WTC11 (cell line): ENCODE measurements around the gene AGAP1. TPM values are rescaled to one million over a fixed set of nuclear protein-coding genes. Genes with fewer than 3 reads are reported as not detected.

Source experiments
- ATAC-seq: fragments of 200-7000 bp; cut with Tn5 transposase; 2 replicates; pipeline ENCODE4 v1.10.0; 2021; ENCODE audit warnings: mild to moderate bottlenecking, moderate library complexity
- CTCF ChIA-PET: fragments of 300-600 bp; sonication (Branson Sonifier 250); formaldehyde crosslinking; loops from one replicate; lab custom pipeline; 2021; ENCODE audit warnings: antibody characterized with exemption; lab: Charles Lee
- POLR2A ChIA-PET: fragments of 350-600 bp; sonication (Branson Sonifier 250); formaldehyde crosslinking; loops from one replicate; lab custom pipeline; 2021; ENCODE audit warnings: antibody characterized with exemption; lab: Charles Lee
- DNase-seq: peaks from one replicate; pipeline ENCODE4 v3.0.0; 2021; ENCODE audit warnings: low spot score
- H3K27ac Mint-ChIP-seq: 2 replicates; pipeline ENCODE4 v1.8.0; 2021; ENCODE audit warnings: mixed read lengths
- H3K27me3 Mint-ChIP-seq: 2 replicates; pipeline ENCODE4 v1.8.0; 2021; ENCODE audit warnings: low read depth, mild to moderate bottlenecking, moderate library complexity, mixed read lengths
- H3K36me3 Mint-ChIP-seq: 2 replicates; pipeline ENCODE4 v1.8.0; 2021; ENCODE audit warnings: mixed read lengths
- H3K4me1 Mint-ChIP-seq: 2 replicates; pipeline ENCODE4 v1.8.0; 2022; ENCODE audit warnings: mixed read lengths
- H3K4me3 Mint-ChIP-seq: 2 replicates; pipeline ENCODE4 v1.8.0; 2021; ENCODE audit warnings: mild to moderate bottlenecking, moderate library complexity, mixed read lengths
- H3K9me3 Mint-ChIP-seq: 2 replicates; pipeline ENCODE4 v1.8.0; 2021; ENCODE audit warnings: mixed read lengths
- CREM ChIP-seq: sonication (generic); formaldehyde crosslinking; IDR thresholded peaks from 2 replicates; pipeline ENCODE4 v1.8.1; 2022; ENCODE audit warnings: mild to moderate bottlenecking, missing genetic modification reagents, moderate library complexity
- ELF4 ChIP-seq: sonication (generic); formaldehyde crosslinking; IDR thresholded peaks from 2 replicates; pipeline ENCODE4 v1.8.1; 2022; ENCODE audit warnings: low read depth, mild to moderate bottlenecking, moderate library complexity, missing genetic modification reagents
- ESRRA ChIP-seq: sonication (generic); formaldehyde crosslinking; IDR thresholded peaks from 2 replicates; pipeline ENCODE4 v1.8.1; 2022; ENCODE audit warnings: mild to moderate bottlenecking, missing genetic modification reagents, borderline replicate concordance
- FOXP1 ChIP-seq: sonication (generic); formaldehyde crosslinking; IDR thresholded peaks from 2 replicates; pipeline ENCODE4 v1.8.0; 2022; ENCODE audit warnings: missing genetic modification reagents, mild to moderate bottlenecking, moderate library complexity, borderline replicate concordance
- GRHL2 ChIP-seq: fragments of 250-450 bp; sonication (Bioruptor Pico); IDR thresholded peaks from 2 replicates; pipeline ENCODE4 v1.8.0; 2022; ENCODE audit warnings: mild to moderate bottlenecking, moderate library complexity; ENCODE audit not compliant: insufficient replicate concordance, severe bottlenecking
- NFYB ChIP-seq: sonication (generic); formaldehyde crosslinking; conservative IDR thresholded peaks from 2 replicates; pipeline ENCODE4 v1.8.0; 2022; ENCODE audit warnings: low read depth, missing genetic modification reagents
- NR1H2 ChIP-seq: sonication (generic); formaldehyde crosslinking; IDR thresholded peaks from 2 replicates; pipeline ENCODE4 v1.9.0; 2021; ENCODE audit warnings: mild to moderate bottlenecking, moderate library complexity, missing genetic modification reagents
- NR2C2 ChIP-seq: sonication (generic); formaldehyde crosslinking; IDR thresholded peaks from 2 replicates; pipeline ENCODE4 v1.8.0; 2022; ENCODE audit warnings: mild to moderate bottlenecking, missing genetic modification reagents
- OVOL2 ChIP-seq: fragments of 250-450 bp; sonication (Bioruptor Pico); IDR thresholded peaks from 2 replicates; pipeline ENCODE4 v1.9.0; 2021; ENCODE audit warnings: mild to moderate bottlenecking, borderline replicate concordance
- SP1 ChIP-seq: sonication (generic); formaldehyde crosslinking; conservative IDR thresholded peaks from 2 replicates; pipeline ENCODE4 v1.8.1; 2022; ENCODE audit warnings: missing genetic modification reagents
- TEAD1 ChIP-seq: sonication (generic); formaldehyde crosslinking; IDR thresholded peaks from 2 replicates; pipeline ENCODE4 v1.8.0; 2022; ENCODE audit warnings: mild to moderate bottlenecking, missing genetic modification reagents
- ZNF121 ChIP-seq: sonication (generic); formaldehyde crosslinking; IDR thresholded peaks from 2 replicates; pipeline ENCODE4 v1.8.0; 2023; ENCODE audit warnings: missing genetic modification reagents
- ZNF671 ChIP-seq: fragments of 250-450 bp; sonication (Bioruptor Pico); IDR thresholded peaks from 2 replicates; pipeline ENCODE4 v1.8.0; 2021; ENCODE audit warnings: mild to moderate bottlenecking
- total RNA-seq: library from RNA; stranded (reverse); gene quantifications from 3 replicates; pipeline ENCODE4 v1.2.3, GENCODE V29; 2021
- TF ChIP-seq, protein P1 (sequence below): sonication (generic); formaldehyde crosslinking; IDR thresholded peaks from 2 replicates; pipeline ENCODE4 v1.8.1; 2023; ENCODE audit warnings: mild to moderate bottlenecking, missing genetic modification reagents, moderate library complexity
- TF ChIP-seq, protein P2 (sequence below): sonication (generic); formaldehyde crosslinking; IDR thresholded peaks from 2 replicates; pipeline ENCODE4 v1.8.0; 2023; ENCODE audit warnings: missing genetic modification reagents, mild to moderate bottlenecking, borderline replicate concordance
- TF ChIP-seq, protein P3 (sequence below): sonication (generic); formaldehyde crosslinking; IDR thresholded peaks from 2 replicates; pipeline ENCODE4 v1.8.0; 2023; ENCODE audit warnings: missing genetic modification reagents
- TF ChIP-seq, protein P4 (sequence below): sonication (generic); formaldehyde crosslinking; IDR thresholded peaks from 2 replicates; pipeline ENCODE4 v1.8.0; 2022; ENCODE audit warnings: missing genetic modification reagents
- TF ChIP-seq, protein P5 (sequence below): sonication (generic); formaldehyde crosslinking; IDR thresholded peaks from 2 replicates; pipeline ENCODE4 v1.8.1; 2023; ENCODE audit warnings: mild to moderate bottlenecking, missing genetic modification reagents

Gene AGAP1
- total RNA-seq, 1 experiment from 2014 or later: 49.3 TPM

DNA sequence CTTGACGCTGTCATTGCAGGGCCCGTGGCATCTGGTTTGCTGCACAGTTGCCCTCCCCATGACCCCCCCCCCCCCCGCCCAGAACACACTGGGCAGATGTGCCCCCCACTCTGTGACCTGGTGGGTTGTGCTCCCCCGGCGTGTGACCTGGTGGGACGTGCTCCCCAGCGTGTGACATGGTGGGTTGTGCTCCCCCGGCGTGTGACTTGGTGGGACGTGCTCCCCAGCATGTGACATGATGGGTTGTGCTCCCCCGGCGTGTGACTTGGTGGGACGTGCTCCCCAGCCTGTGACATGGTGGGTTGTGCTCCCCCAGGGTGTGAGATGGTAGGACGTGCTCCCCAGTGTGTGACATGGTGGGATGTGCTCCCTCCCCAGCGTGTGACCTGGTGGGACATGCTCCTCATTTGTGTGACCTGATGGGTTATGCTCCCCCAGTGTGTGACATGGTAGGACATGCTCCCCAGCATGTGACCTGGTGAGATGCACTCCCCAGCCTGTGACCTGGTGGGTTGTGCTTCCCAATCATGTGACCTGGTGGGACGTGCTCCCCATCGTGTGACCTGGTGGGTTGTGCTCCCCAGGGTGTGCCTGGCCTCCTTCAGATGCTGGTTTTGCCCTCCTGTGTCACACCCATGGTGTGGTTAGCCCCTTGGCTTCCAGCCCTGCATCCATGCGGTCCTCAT, 213.7 kb downstream of the AGAP1 start (continued):
- TF ChIP-seq OVOL2 (CRISPR knock-in tag) (no peak), ZNF671 (CRISPR knock-in tag) (no peak)
- TF ChIP-seq, protein P1, sequence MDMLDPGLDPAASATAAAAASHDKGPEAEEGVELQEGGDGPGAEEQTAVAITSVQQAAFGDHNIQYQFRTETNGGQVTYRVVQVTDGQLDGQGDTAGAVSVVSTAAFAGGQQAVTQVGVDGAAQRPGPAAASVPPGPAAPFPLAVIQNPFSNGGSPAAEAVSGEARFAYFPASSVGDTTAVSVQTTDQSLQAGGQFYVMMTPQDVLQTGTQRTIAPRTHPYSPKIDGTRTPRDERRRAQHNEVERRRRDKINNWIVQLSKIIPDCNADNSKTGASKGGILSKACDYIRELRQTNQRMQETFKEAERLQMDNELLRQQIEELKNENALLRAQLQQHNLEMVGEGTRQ (CRISPR knock-in tag): 0 out of 2 replicates have a peak, but pooled peaks have one; percentile 32
- TF ChIP-seq, protein P2, sequence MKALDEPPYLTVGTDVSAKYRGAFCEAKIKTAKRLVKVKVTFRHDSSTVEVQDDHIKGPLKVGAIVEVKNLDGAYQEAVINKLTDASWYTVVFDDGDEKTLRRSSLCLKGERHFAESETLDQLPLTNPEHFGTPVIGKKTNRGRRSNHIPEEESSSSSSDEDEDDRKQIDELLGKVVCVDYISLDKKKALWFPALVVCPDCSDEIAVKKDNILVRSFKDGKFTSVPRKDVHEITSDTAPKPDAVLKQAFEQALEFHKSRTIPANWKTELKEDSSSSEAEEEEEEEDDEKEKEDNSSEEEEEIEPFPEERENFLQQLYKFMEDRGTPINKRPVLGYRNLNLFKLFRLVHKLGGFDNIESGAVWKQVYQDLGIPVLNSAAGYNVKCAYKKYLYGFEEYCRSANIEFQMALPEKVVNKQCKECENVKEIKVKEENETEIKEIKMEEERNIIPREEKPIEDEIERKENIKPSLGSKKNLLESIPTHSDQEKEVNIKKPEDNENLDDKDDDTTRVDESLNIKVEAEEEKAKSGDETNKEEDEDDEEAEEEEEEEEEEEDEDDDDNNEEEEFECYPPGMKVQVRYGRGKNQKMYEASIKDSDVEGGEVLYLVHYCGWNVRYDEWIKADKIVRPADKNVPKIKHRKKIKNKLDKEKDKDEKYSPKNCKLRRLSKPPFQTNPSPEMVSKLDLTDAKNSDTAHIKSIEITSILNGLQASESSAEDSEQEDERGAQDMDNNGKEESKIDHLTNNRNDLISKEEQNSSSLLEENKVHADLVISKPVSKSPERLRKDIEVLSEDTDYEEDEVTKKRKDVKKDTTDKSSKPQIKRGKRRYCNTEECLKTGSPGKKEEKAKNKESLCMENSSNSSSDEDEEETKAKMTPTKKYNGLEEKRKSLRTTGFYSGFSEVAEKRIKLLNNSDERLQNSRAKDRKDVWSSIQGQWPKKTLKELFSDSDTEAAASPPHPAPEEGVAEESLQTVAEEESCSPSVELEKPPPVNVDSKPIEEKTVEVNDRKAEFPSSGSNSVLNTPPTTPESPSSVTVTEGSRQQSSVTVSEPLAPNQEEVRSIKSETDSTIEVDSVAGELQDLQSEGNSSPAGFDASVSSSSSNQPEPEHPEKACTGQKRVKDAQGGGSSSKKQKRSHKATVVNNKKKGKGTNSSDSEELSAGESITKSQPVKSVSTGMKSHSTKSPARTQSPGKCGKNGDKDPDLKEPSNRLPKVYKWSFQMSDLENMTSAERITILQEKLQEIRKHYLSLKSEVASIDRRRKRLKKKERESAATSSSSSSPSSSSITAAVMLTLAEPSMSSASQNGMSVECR (CRISPR knock-in tag): no peak

DNA sequence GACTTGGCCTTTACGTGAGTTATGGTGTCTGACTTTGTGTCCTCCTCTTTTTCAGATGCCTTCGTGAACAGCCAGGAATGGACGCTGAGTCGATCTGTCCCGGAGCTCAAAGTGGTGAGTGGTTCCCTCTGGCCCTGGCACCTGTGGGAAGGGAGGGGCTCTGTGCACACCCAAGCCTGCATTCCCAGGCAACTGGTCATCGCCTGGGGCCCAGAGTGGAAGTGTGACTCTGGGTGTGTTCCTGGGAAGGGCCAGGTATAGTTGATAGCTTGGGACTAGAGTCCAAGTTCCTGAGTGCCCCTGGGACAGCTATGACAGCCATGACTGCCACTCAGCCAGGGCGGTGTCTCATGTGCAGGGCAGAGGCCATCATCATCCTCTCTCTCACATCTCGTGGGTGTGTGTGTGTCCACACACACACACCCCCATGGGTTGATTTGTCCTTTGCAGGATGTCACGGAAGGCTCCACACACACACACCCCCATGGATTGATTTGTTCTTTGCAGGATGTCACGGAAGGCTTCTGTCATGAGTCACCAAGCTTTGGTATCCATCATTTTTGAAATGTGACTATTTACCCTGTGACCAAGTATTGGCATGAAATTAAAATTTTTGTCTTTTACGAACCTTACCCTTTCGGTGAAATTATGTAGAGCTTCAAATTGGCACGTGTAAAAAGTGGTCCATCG, 215.4 kb downstream of the AGAP1 start:
- Mint-ChIP-seq H3K4me3 (no peak overlapping the region), H3K36me3 (peaks cover 17% of the 10 kb centered on the region), H3K9me3 (no peaks in the 10 kb centered on the region), H3K27me3 (no peaks in the 10 kb centered on the region), H3K4me1 (peaks cover 11% of the 10 kb centered on the region), H3K27ac (no peak overlapping the region)
- TF ChIP-seq ZNF671 (CRISPR knock-in tag): no peak
- TF ChIP-seq, protein P3, sequence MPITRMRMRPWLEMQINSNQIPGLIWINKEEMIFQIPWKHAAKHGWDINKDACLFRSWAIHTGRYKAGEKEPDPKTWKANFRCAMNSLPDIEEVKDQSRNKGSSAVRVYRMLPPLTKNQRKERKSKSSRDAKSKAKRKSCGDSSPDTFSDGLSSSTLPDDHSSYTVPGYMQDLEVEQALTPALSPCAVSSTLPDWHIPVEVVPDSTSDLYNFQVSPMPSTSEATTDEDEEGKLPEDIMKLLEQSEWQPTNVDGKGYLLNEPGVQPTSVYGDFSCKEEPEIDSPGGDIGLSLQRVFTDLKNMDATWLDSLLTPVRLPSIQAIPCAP (CRISPR knock-in tag): no peak
- TF ChIP-seq ELF4: no peak
- TF ChIP-seq ESRRA: no peak
- TF ChIP-seq CREM (CRISPR knock-in tag): no peak
- no peak for TF ChIP-seq NR1H2 (CRISPR knock-in tag)
- no peak for TF ChIP-seq SP1 (CRISPR knock-in tag)
- no peak for TF ChIP-seq NR2C2 (CRISPR knock-in tag)
- no peak for TF ChIP-seq NFYB
- TF ChIP-seq TEAD1 (CRISPR knock-in tag): no peak
- no peak for TF ChIP-seq GRHL2 (CRISPR knock-in tag)
- no peak for DNase-seq
- ATAC-seq: no peak
- CTCF ChIA-PET: interaction anchor here (0.5 kb wide), 1 partner anchor 40 kb away, joined by 3 read pairs; no protein-coding TSS in a partner anchor
- POLR2A ChIA-PET: no interaction called here

DNA sequence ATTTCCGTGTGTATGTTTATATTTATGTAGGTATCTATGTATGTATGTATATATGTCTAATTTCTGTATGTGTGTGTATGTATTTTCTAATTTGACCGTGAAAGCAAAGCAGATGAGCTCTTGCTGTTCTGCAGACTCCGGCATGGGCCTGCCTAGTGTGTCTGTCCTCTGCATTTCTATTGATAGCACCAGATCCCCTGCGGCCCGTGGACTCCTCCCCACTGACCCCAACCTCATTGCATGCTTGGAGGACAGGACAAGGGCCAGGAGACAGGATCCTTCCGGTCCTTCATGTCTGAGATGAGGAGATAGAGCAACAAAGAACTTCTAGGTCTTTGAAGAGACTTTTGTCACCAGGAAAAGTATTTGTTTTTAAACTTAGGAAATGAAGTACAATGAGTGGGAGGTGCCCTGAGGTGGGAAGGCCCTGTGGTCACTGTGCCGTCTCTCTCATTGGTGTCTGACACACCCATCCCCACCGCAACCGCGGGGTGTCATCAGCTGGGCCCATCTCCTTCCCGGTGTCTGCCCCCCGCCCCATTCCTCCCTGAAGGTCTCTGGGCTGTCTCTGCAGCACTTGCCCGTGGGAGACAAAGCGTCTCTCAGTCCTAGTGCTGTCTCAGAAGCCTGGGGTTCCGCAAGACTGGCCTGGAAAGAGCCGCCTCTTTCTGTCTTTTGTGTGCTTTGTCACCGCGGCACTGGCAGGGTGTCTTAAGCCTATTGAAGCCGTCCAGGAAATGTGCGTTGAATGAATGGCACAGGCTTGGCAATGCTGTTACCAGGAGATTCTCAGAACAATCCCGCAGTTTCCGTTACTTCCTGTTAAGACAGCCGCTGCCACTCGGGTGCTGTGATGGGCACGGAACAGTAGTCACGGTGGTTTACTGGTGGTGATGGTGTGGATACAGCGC, 216.4 kb downstream of the AGAP1 start:
- Mint-ChIP-seq H3K9me3 (no peaks in the 10 kb centered on the region), H3K36me3 (peaks cover 17% of the 10 kb centered on the region), H3K4me3 (no peak overlapping the region), H3K4me1 (peaks cover 8% of the 10 kb centered on the region), H3K27ac (no peak overlapping the region), H3K27me3 (no peaks in the 10 kb centered on the region)
- DNase-seq: no peak
- ATAC-seq: no peak
- ChIA-PET POLR2A (no interaction called here), CTCF (interaction anchor here (0.5 kb wide), 1 partner anchor 39 kb away, joined by 3 read pairs; no protein-coding TSS in a partner anchor)
- TF ChIP-seq FOXP1 (CRISPR knock-in tag) (no peak), ZNF121 (CRISPR knock-in tag) (no peak)
- TF ChIP-seq, protein P4, sequence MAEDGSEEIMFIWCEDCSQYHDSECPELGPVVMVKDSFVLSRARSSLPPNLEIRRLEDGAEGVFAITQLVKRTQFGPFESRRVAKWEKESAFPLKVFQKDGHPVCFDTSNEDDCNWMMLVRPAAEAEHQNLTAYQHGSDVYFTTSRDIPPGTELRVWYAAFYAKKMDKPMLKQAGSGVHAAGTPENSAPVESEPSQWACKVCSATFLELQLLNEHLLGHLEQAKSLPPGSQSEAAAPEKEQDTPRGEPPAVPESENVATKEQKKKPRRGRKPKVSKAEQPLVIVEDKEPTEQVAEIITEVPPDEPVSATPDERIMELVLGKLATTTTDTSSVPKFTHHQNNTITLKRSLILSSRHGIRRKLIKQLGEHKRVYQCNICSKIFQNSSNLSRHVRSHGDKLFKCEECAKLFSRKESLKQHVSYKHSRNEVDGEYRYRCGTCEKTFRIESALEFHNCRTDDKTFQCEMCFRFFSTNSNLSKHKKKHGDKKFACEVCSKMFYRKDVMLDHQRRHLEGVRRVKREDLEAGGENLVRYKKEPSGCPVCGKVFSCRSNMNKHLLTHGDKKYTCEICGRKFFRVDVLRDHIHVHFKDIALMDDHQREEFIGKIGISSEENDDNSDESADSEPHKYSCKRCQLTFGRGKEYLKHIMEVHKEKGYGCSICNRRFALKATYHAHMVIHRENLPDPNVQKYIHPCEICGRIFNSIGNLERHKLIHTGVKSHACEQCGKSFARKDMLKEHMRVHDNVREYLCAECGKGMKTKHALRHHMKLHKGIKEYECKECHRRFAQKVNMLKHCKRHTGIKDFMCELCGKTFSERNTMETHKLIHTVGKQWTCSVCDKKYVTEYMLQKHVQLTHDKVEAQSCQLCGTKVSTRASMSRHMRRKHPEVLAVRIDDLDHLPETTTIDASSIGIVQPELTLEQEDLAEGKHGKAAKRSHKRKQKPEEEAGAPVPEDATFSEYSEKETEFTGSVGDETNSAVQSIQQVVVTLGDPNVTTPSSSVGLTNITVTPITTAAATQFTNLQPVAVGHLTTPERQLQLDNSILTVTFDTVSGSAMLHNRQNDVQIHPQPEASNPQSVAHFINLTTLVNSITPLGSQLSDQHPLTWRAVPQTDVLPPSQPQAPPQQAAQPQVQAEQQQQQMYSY (CRISPR knock-in tag): no peak
- TF ChIP-seq, protein P5, sequence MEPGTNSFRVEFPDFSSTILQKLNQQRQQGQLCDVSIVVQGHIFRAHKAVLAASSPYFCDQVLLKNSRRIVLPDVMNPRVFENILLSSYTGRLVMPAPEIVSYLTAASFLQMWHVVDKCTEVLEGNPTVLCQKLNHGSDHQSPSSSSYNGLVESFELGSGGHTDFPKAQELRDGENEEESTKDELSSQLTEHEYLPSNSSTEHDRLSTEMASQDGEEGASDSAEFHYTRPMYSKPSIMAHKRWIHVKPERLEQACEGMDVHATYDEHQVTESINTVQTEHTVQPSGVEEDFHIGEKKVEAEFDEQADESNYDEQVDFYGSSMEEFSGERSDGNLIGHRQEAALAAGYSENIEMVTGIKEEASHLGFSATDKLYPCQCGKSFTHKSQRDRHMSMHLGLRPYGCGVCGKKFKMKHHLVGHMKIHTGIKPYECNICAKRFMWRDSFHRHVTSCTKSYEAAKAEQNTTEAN (CRISPR knock-in tag): no peak
